ENCODE results near the gene EPN3. TPM values are rescaled to one million over a fixed set of nuclear protein-coding genes. Genes with fewer than 3 reads are reported as not detected.

The EPN3 gene
- total and polyA plus RNA-seq, 2 experiments from 2014 or later: 2.7 to 11.5 TPM

GRCh38 chr17:50505591-50506130 lies 26.9 kb upstream of the EPN3 start:
- Histone ChIP-seq H3K9me2 (replicated peaks; ENCODE audit: insufficient read depth) (no peaks in the 10 kb centered on the region), H3K27ac (peak overlapping the region; percentile 31), H2AFZ (no peak overlapping the region), H3K79me2 (no peaks in the 10 kb centered on the region), H3K36me3 (replicated peaks; ENCODE audit: insufficient read depth, low read depth) (no peaks in the 10 kb centered on the region), H3K4me2 (no peak overlapping the region), H3K27me3 (no peaks in the 10 kb centered on the region), H3K4me3 (no peak overlapping the region), H3K4me1 (ENCODE audit: insufficient read depth) (peaks cover 4% of the 10 kb centered on the region), H4K20me1 (ENCODE audit: insufficient read depth, poor library complexity, severe bottlenecking) (no peaks in the 10 kb centered on the region), H3K9me3 (ENCODE audit: low read depth) (no peaks in the 10 kb centered on the region)
- no peak for DNase-seq (ENCODE audit: low spot score)
- WGBS (ENCODE audit: low lambda C conversion rate, missing lambda C conversion rate): 72% methylated on average over 7 of the region's 7 CpGs
- TF ChIP-seq, protein P1, sequence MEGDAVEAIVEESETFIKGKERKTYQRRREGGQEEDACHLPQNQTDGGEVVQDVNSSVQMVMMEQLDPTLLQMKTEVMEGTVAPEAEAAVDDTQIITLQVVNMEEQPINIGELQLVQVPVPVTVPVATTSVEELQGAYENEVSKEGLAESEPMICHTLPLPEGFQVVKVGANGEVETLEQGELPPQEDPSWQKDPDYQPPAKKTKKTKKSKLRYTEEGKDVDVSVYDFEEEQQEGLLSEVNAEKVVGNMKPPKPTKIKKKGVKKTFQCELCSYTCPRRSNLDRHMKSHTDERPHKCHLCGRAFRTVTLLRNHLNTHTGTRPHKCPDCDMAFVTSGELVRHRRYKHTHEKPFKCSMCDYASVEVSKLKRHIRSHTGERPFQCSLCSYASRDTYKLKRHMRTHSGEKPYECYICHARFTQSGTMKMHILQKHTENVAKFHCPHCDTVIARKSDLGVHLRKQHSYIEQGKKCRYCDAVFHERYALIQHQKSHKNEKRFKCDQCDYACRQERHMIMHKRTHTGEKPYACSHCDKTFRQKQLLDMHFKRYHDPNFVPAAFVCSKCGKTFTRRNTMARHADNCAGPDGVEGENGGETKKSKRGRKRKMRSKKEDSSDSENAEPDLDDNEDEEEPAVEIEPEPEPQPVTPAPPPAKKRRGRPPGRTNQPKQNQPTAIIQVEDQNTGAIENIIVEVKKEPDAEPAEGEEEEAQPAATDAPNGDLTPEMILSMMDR (IDR thresholded peaks at IDR 0.05; ENCODE audit: poor library complexity): no peak
- TF ChIP-seq EZH2 (IDR thresholded peaks at IDR 0.05; ENCODE audit: borderline replicate concordance): no peak
- TF ChIP-seq EZH2phosphoT487 (IDR thresholded peaks at IDR 0.05; ENCODE audit: low read depth, severe bottlenecking, unreplicated experiment): no peak

DNA sequence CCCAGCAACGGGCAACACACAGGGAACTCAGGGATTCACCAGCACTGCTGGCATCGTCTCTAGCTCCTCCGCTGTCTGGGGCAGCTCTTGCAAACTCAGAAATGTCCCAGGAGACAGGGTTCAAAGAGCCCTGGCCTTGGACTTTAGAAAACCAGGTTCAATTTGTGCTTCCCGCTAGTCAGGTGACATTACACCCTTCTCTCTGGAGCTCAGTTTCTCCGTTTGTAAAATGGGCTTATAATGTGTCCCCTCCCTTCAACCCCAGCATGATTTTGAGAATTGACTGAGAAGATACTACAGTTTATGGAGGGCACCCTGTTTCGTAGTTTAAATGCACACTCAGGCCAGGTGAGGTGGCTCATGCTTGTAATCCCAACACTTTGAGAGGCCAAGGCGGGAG lies 26.2 kb upstream of the EPN3 start:
- no peaks in the 10 kb centered on the region for H3K9me3 ChIP-seq (ENCODE audit: low read depth)
- H3K79me2 ChIP-seq: no peaks in the 10 kb centered on the region
- no peak for DNase-seq (ENCODE audit: low spot score)
- TF ChIP-seq EZH2phosphoT487 (IDR thresholded peaks at IDR 0.05; ENCODE audit: low read depth, severe bottlenecking, unreplicated experiment) (no peak), EZH2 (IDR thresholded peaks at IDR 0.05; ENCODE audit: borderline replicate concordance) (no peak)
- TF ChIP-seq, protein P1 (IDR thresholded peaks at IDR 0.05; ENCODE audit: poor library complexity): no peak
- no peaks in the 10 kb centered on the region for H4K20me1 ChIP-seq (ENCODE audit: insufficient read depth, poor library complexity, severe bottlenecking)
- 86% methylated on average over 7 of the region's 7 CpGs for WGBS (ENCODE audit: low lambda C conversion rate, missing lambda C conversion rate)
- H3K4me3 ChIP-seq: no peak overlapping the region
- no peaks in the 10 kb centered on the region for H3K36me3 ChIP-seq (replicated peaks; ENCODE audit: insufficient read depth, low read depth)
- H3K27me3 ChIP-seq: no peaks in the 10 kb centered on the region
- no peak overlapping the region for H2AFZ ChIP-seq
- no peaks in the 10 kb centered on the region for H3K9me2 ChIP-seq (replicated peaks; ENCODE audit: insufficient read depth)
- H3K4me2 ChIP-seq: no peak overlapping the region
- peaks cover 4% of the 10 kb centered on the region for H3K4me1 ChIP-seq (ENCODE audit: insufficient read depth)
- no peak overlapping the region for H3K27ac ChIP-seq

DNA sequence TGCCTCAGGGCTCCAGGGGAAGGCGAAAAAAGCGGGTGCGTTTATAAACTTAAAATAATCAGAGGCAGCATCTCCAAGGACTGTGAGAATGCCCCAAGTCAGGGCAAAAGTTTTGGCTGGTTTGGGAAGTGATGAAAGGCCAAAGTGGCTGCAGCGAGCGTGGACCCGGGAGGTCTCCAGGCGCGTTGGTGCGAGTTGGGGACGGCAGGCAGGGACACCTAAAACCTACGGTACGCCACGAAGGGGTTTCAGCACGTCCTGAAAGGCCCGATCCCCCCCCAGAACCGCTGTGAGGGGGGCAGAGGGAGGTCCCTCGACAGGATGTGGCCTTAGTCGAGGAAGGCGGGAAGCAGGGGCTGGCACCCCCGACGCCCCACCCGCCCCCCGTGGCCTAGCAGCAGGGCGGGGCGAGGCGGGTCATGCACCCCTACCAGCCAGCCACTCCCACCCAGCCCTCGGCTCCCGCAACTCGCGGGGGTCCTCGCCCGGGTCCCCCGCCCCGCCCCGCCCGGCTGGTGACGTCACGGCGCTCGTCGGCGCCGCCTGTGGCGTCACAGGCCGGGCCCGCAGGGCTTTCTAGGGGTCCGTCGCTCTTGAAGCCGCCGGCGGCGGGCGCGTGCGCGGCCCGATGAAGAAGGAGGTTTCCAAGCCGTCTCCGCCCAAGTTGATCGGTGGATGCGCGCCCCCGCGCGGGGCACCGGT lies 24.5 kb upstream of the EPN3 start, which contains the start of gene MYCBPAP:
Gene MYCBPAP (plus strand): TSS at position 569 of the 702 bp plus-strand sequence. CDS start 236 bp downstream, outside the sequence.
- Histone ChIP-seq H2AFZ (peak within 1 kb of the TSS; percentile 61), H3K4me2 (peak within 1 kb of the TSS; percentile 86), H3K79me2 (no peaks in the 10 kb centered on the region), H4K20me1 (ENCODE audit: insufficient read depth, poor library complexity, severe bottlenecking) (no peaks in the 10 kb centered on the region), H3K4me1 (ENCODE audit: insufficient read depth) (peaks cover 4% of the 10 kb centered on the region), H3K27me3 (no peaks in the 10 kb centered on the region), H3K9me2 (replicated peaks; ENCODE audit: insufficient read depth) (no peaks in the 10 kb centered on the region), H3K4me3 (peak within 1 kb of the TSS; percentile 40), H3K9me3 (ENCODE audit: low read depth) (no peaks in the 10 kb centered on the region), H3K27ac (peak within 1 kb of the TSS; percentile 59), H3K36me3 (replicated peaks; ENCODE audit: insufficient read depth, low read depth) (no peaks in the 10 kb centered on the region)
- TF ChIP-seq EZH2 (IDR thresholded peaks at IDR 0.05; ENCODE audit: borderline replicate concordance) (no peak), EZH2phosphoT487 (IDR thresholded peaks at IDR 0.05; ENCODE audit: low read depth, severe bottlenecking, unreplicated experiment) (no peak)
- TF ChIP-seq, protein P1 (IDR thresholded peaks at IDR 0.05; ENCODE audit: poor library complexity): peak; percentile 31
- WGBS (ENCODE audit: low lambda C conversion rate, missing lambda C conversion rate): 15% methylated on average over 45 of the region's 66 CpGs
- DNase-seq (ENCODE audit: low spot score): peak; percentile 92
